CD14-positive monocyte (primary cell): ENCODE results near the gene BMX. TPM values are rescaled to one million over a fixed set of nuclear protein-coding genes. Genes with fewer than 3 reads are reported as not detected.

Source experiments
- DNase-seq, 3 donors: peaks; one replicate each; pipeline ENCODE4 v3.0.0-alpha.2; 2011 to 2022
- H2AFZ ChIP-seq: 2 replicates; pipeline ENCODE4 v1.6.0; 2012; ENCODE audit warnings: mild to moderate bottlenecking, low read depth, low read length, inconsistent platforms; ENCODE audit not compliant: insufficient read depth, poor library complexity, severe bottlenecking
- H3K27ac ChIP-seq, 2 donors: 1 replicate in 1 of 2; 2 replicates in 1 of 2; pipeline ENCODE4 v1.5.1; 2012 to 2013; ENCODE audit warnings: low read length in 2 of 2, control low read depth in 1 of 2, inconsistent platforms in 1 of 2, low read depth in 1 of 2, mild to moderate bottlenecking in 1 of 2
- H3K27me3 ChIP-seq, 2 donors: one replicate each; pipeline versions ENCODE4 v1.6.0 to v1.6.1; 2011 to 2013; ENCODE audit warnings: low read length in 2 of 2; ENCODE audit not compliant: control insufficient read depth in 2 of 2, insufficient read depth in 2 of 2
- H3K36me3 ChIP-seq, 2 donors: replicated peaks in 1 of 2; 1 replicate in 1 of 2; 2 replicates in 1 of 2; pipeline versions ENCODE4 v1.5.1 to v1.6.1; 2012 to 2013; ENCODE audit warnings: low read length in 2 of 2, control low read depth in 1 of 2, inconsistent platforms in 1 of 2, mild to moderate bottlenecking in 1 of 2; ENCODE audit not compliant: insufficient read depth in 2 of 2, control insufficient read depth in 1 of 2
- H3K4me1 ChIP-seq, 2 donors: 1 replicate in 1 of 2; 2 replicates in 1 of 2; pipeline versions ENCODE4 v1.5.1 to v1.6.1; 2012 to 2013; ENCODE audit warnings: low read length in 2 of 2, control low read depth in 1 of 2, inconsistent platforms in 1 of 2, mild to moderate bottlenecking in 1 of 2, moderate library complexity in 1 of 2; ENCODE audit not compliant: insufficient read depth in 2 of 2, control insufficient read depth in 1 of 2
- H3K4me2 ChIP-seq: replicated peaks from 2 replicates; pipeline ENCODE3; 2012; ENCODE audit warnings: low read length, moderate library complexity, mild to moderate bottlenecking; ENCODE audit not compliant: poor library complexity, severe bottlenecking; ENCODE audit errors: extremely low read depth
- H3K4me3 ChIP-seq, 3 experiments: fragments of 200-600 bp in 1 of 3; sonication (generic) in 1 of 3; replicated peaks in 1 of 3; 1 replicate in 2 of 3; 2 replicates in 1 of 3; pipeline ENCODE4 v1.5.1; 2011 to 2013; ENCODE audit warnings: low read length in 3 of 3, mild to moderate bottlenecking in 3 of 3, control low read depth in 2 of 3, low read depth in 2 of 3, inconsistent platforms in 1 of 3, moderate library complexity in 1 of 3
- H3K79me2 ChIP-seq: 2 replicates; pipeline ENCODE4 v1.6.0; 2012; ENCODE audit warnings: mild to moderate bottlenecking, control low read depth, inconsistent platforms, low read length, moderate library complexity; ENCODE audit not compliant: insufficient read depth
- H3K9ac ChIP-seq: 2 replicates; pipeline ENCODE4 v1.6.0; 2017; ENCODE audit warnings: low read length, mild to moderate bottlenecking; ENCODE audit not compliant: insufficient read depth, poor library complexity, severe bottlenecking
- H3K9me3 ChIP-seq, 2 donors: replicated peaks in 1 of 2; 1 replicate in 1 of 2; 2 replicates in 1 of 2; pipeline versions ENCODE4 v1.5.1 to v1.6.1; 2012 to 2013; ENCODE audit warnings: low read length in 2 of 2, control low read depth in 1 of 2; ENCODE audit not compliant: control insufficient read depth in 1 of 2, insufficient read depth in 1 of 2
- H4K20me1 ChIP-seq: 2 replicates; pipeline ENCODE4 v1.6.0; 2012; ENCODE audit warnings: mild to moderate bottlenecking, low read length, control low read depth, moderate library complexity; ENCODE audit not compliant: insufficient read depth
- H3K27ac Mint-ChIP-seq, 7 donors: one replicate each; pipeline ENCODE4 v1.8.0; 2020; ENCODE audit warnings: mild to moderate bottlenecking in 7 of 7, mixed read lengths in 7 of 7, moderate library complexity in 6 of 7, inconsistent platforms in 2 of 7
- H3K27me3 Mint-ChIP-seq, 3 donors: one replicate each; pipeline ENCODE4 v1.8.0; 2021 to 2022; ENCODE audit warnings: low read depth in 3 of 3, mild to moderate bottlenecking in 3 of 3, mixed read lengths in 3 of 3, moderate library complexity in 3 of 3, inconsistent platforms in 1 of 3
- H3K36me3 Mint-ChIP-seq, 2 donors: one replicate each; pipeline ENCODE4 v1.8.0; 2020; ENCODE audit warnings: mixed read lengths in 2 of 2, inconsistent platforms in 1 of 2, mild to moderate bottlenecking in 1 of 2
- H3K4me1 Mint-ChIP-seq: one replicate; pipeline ENCODE4 v1.8.0; 2020; ENCODE audit warnings: mild to moderate bottlenecking, mixed read lengths
- H3K4me3 Mint-ChIP-seq, 2 donors: one replicate each; pipeline ENCODE4 v1.8.0; 2020; ENCODE audit warnings: mild to moderate bottlenecking in 2 of 2, mixed read lengths in 2 of 2, moderate library complexity in 1 of 2
- H3K9me3 Mint-ChIP-seq, 7 donors: one replicate each; pipeline ENCODE4 v1.8.0; 2020 to 2022; ENCODE audit warnings: mixed read lengths in 7 of 7, mild to moderate bottlenecking in 6 of 7, moderate library complexity in 6 of 7, inconsistent platforms in 2 of 7
- CTCF ChIP-seq: fragments of 200-600 bp; IDR thresholded peaks from one replicate; pipeline ENCODE4 v1.8.0; 2022; ENCODE audit warnings: antibody characterized with exemption, mild to moderate bottlenecking
- WGBS: methylation state at CpG from one replicate; pipeline ENCODE4 v1.1.5; 2013; ENCODE audit warnings: missing lambda C conversion rate; ENCODE audit not compliant: insufficient coverage; 5-methylcytosine and 5-hydroxymethylcytosine counted together
- intact Hi-C, 2 donors: fragments of 100-400 bp; cut with micrococcal nuclease; formaldehyde crosslinking; loops; one replicate each; pipeline versions ENCODE4 v1.15.0 to v1.15.1; 2023
- polyA plus RNA-seq, 3 donors: library from polyadenylated mRNA; depleted of rRNA in 1 of 3; unstranded in 2 of 3; stranded (reverse) in 1 of 3; fragments of 300-500 nt in 2 of 3; fragments of >200 nt in 1 of 3; fragmentation: Illumina TruSeq in 2 of 3; gene quantifications; 1 replicate in 2 of 3; 2 replicates in 1 of 3; pipeline ENCODE4 v1.2.3, GENCODE V29; 2012 to 2021

BMX gene
- polyA plus RNA-seq, 3 donors = 0.15 to 0.26 (median 0.22) TPM

- no peak overlapping the region for H2AFZ ChIP-seq
- H3K4me2 ChIP-seq = no peak overlapping the region
- Mint-ChIP-seq H3K4me3 (no peak overlapping the region), H3K36me3 (no peaks in the 10 kb centered on the region), H3K4me1 (no peaks in the 10 kb centered on the region), H3K27ac (no peak overlapping the region), H3K27me3 (peaks cover 0 to 32% (median 2%) of the 10 kb centered on the region in 3 donors), H3K9me3 (peaks cover 0 to 5% (median 0%) of the 10 kb centered on the region in 7 donors)
- no peak for DNase-seq
- no peak for TF ChIP-seq CTCF
- no peak overlapping the region for H3K27ac ChIP-seq
- H3K27me3 ChIP-seq = peaks cover 0 to 72% of the 10 kb centered on the region in 2 donors
- no peak overlapping the region for H3K4me3 ChIP-seq
- H4K20me1 ChIP-seq = no peaks in the 10 kb centered on the region
- 100% methylated on average over 2 of the region's 5 CpGs for WGBS
- H3K79me2 ChIP-seq = no peaks in the 10 kb centered on the region
- H3K9me3 ChIP-seq = no peaks in the 10 kb centered on the region
- no peak overlapping the region for H3K9ac ChIP-seq
- no peaks in the 10 kb centered on the region for H3K36me3 ChIP-seq
- intact Hi-C loops = no loop called here
- H3K4me1 ChIP-seq = no peaks in the 10 kb centered on the region
Measured at GRCh38 chrX:15579778-15580747, 79.5 kb downstream of the BMX start.

GRCh38 chrX:15594371-15594770 lies 93.8 kb downstream of the BMX start:
- no peak overlapping the region for H3K4me3 ChIP-seq
- no peaks in the 10 kb centered on the region for H3K36me3 ChIP-seq
- H3K4me2 ChIP-seq = no peak overlapping the region
- peaks cover 0 to 5% (median 0%) of the 10 kb centered on the region in 7 donors for H3K9me3 Mint-ChIP-seq
- H3K27ac Mint-ChIP-seq = no peak overlapping the region
- no peak for DNase-seq
- H3K4me3 Mint-ChIP-seq = no peak overlapping the region
- H3K9ac ChIP-seq = no peak overlapping the region
- H4K20me1 ChIP-seq = no peaks in the 10 kb centered on the region
- intact Hi-C loops = no loop called here
- no peaks in the 10 kb centered on the region for H3K9me3 ChIP-seq
- no peaks in the 10 kb centered on the region for H3K4me1 Mint-ChIP-seq
- H3K27me3 Mint-ChIP-seq = peaks cover 0 to 43% (median 5%) of the 10 kb centered on the region in 3 donors
- H3K27me3 ChIP-seq = peaks cover 0 to 78% of the 10 kb centered on the region in 2 donors
- no peaks in the 10 kb centered on the region for H3K79me2 ChIP-seq
- no peak overlapping the region for H3K27ac ChIP-seq
- H2AFZ ChIP-seq = no peak overlapping the region
- 80% methylated on average over 1 of the region's 2 CpGs for WGBS
- no peaks in the 10 kb centered on the region for H3K4me1 ChIP-seq
- TF ChIP-seq CTCF = no peak
- H3K36me3 Mint-ChIP-seq = no peaks in the 10 kb centered on the region
